ENCODE results near the gene TSACC. TPM values are rescaled to one million over a fixed set of nuclear protein-coding genes. Genes with fewer than 3 reads are reported as not detected.

Gene TSACC
- total and polyA plus RNA-seq, 8 donors: 0.56 TPM; not detected in 7

DNA sequence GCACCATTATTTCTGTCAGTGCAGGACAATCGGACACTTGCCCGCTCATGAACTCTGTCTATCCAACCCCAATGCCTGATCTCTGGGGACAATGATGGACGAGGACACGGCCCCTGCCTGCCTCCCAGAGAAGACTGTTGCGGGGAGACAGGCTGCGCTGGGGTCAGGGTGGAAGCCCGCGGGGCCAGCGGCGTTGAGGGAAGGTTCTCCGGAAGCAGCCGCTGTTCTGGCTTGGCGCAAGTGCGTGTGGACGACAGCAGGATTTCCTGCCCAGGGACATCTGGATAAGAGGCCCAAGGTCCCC lies 49.5 kb downstream of the TSACC start:
- ATAC-seq (no peak), DNase-seq (no peak), FAIRE-seq (no peak)
- Histone ChIP-seq H3K27ac (no peak overlapping the region), H3K4me3 (no peak overlapping the region), H3K27me3 (no peaks in the 10 kb centered on the region), H3K4me1 (no peaks in the 10 kb centered on the region), H3K9me3 (no peaks in the 10 kb centered on the region), H3K36me3 (no peaks in the 10 kb centered on the region)
- TF ChIP-seq, protein P1, sequence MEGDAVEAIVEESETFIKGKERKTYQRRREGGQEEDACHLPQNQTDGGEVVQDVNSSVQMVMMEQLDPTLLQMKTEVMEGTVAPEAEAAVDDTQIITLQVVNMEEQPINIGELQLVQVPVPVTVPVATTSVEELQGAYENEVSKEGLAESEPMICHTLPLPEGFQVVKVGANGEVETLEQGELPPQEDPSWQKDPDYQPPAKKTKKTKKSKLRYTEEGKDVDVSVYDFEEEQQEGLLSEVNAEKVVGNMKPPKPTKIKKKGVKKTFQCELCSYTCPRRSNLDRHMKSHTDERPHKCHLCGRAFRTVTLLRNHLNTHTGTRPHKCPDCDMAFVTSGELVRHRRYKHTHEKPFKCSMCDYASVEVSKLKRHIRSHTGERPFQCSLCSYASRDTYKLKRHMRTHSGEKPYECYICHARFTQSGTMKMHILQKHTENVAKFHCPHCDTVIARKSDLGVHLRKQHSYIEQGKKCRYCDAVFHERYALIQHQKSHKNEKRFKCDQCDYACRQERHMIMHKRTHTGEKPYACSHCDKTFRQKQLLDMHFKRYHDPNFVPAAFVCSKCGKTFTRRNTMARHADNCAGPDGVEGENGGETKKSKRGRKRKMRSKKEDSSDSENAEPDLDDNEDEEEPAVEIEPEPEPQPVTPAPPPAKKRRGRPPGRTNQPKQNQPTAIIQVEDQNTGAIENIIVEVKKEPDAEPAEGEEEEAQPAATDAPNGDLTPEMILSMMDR (IDR thresholded peaks at IDR 0.05): no peak
- intact Hi-C loops (cut with DNase I): loop anchor here (2.0 to 10.0 kb wide), 3 partner anchors 57 to 59 kb away; no protein-coding TSS in a partner anchor
- 29 to 34% methylated on average over 15 of the region's 15 CpGs for WGBS, 2 donors

DNA sequence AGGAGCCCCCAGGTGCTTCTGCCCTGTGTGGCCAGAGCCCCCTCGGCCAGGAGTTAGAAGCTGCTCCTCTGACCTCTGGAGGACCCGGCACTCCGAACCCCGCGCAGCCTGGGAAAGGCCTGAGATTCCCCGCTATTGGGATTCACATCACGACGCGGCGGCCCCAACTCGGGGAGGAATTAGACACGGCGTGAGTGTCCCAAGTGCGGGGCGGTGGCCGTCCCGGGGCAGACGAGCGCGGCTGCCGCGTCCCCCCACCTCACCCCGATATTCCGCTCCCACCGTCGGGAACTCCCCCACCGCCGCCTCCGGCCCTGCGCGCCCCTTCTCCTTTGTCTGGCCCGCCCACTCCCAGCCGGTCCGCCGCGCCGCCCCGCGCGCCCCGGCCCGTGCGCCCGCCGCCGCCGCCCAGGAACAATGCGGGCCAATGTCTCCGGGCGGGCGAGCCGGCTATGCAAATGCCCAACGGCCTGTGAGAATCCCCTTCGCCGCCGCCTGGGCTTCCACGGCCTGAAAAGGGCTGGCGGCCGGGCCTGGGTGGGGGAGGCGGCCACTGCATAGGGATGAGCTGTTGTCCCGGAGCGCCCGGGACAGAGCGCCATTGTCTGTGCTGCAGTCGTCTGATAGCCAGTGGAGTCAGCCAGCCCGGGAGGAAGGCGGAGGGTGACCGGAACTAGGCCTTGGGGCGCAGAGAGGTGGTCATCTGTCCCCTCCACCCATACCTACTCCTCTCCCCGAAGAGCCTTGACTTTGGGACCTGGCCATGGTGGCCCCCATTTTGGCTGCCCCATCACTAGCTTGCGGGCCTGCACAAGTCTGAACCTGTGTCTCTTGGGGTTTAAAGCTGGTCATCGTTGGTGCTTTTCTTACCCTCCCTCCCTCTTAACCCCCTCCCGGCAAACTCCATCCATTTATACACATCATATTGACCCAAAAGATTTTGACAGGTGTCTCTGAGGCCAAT lies 50.1 kb downstream of the TSACC start:
- H3K9me3 ChIP-seq: no peaks in the 10 kb centered on the region
- no peak for FAIRE-seq
- 13 to 16% methylated on average over 53 to 73 of the region's 73 CpGs for WGBS, 2 donors
- no peaks in the 10 kb centered on the region for H3K4me1 ChIP-seq
- no peak overlapping the region for H3K4me3 ChIP-seq
- H3K36me3 ChIP-seq: no peaks in the 10 kb centered on the region
- no peak for DNase-seq
- peak in 1 of 4 donors; percentile 22 for ATAC-seq
- H3K27ac ChIP-seq: no peak overlapping the region
- no peaks in the 10 kb centered on the region for H3K27me3 ChIP-seq
- intact Hi-C loops (cut with DNase I): loop anchor here in 2 of 3 donors (5.0 to 10.0 kb wide), 2 partner anchors 56 to 59 kb away; no protein-coding TSS in a partner anchor
- TF ChIP-seq, protein P1 (IDR thresholded peaks at IDR 0.05): no peak

DNA sequence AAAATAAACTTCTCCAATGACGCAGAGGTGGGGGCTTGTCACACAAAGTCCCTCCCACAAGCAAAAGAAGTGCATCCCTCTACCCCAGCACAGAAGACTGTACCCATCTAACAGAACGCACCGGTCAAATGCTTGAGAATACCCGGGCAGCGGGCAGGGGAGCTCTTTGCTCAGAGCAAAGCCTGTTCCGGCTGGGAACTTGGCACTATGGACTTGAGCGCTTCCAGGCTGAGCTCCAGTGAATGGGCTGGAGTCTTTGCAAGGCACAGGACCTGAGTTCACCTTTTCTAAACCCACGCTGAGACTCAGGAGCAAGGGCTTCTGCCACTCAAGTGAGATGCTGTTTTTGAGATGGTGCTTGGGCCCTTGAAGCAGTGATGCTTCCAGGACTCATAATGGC lies 51.0 kb downstream of the TSACC start:
- TF ChIP-seq, protein P1 (IDR thresholded peaks at IDR 0.05): no peak
- Histone ChIP-seq H3K27ac (no peak overlapping the region), H3K36me3 (no peaks in the 10 kb centered on the region), H3K9me3 (no peaks in the 10 kb centered on the region), H3K4me3 (no peak overlapping the region), H3K4me1 (no peaks in the 10 kb centered on the region), H3K27me3 (no peaks in the 10 kb centered on the region)
- DNase-seq (no peak), FAIRE-seq (no peak), ATAC-seq (no peak)
- 88 to 93% methylated on average over 8 of the region's 8 CpGs for WGBS, 2 donors
- intact Hi-C loops (cut with DNase I): loop anchor here in 2 of 3 donors (5.0 to 10.0 kb wide), 2 partner anchors 55 to 58 kb away; no protein-coding TSS in a partner anchor

DNA sequence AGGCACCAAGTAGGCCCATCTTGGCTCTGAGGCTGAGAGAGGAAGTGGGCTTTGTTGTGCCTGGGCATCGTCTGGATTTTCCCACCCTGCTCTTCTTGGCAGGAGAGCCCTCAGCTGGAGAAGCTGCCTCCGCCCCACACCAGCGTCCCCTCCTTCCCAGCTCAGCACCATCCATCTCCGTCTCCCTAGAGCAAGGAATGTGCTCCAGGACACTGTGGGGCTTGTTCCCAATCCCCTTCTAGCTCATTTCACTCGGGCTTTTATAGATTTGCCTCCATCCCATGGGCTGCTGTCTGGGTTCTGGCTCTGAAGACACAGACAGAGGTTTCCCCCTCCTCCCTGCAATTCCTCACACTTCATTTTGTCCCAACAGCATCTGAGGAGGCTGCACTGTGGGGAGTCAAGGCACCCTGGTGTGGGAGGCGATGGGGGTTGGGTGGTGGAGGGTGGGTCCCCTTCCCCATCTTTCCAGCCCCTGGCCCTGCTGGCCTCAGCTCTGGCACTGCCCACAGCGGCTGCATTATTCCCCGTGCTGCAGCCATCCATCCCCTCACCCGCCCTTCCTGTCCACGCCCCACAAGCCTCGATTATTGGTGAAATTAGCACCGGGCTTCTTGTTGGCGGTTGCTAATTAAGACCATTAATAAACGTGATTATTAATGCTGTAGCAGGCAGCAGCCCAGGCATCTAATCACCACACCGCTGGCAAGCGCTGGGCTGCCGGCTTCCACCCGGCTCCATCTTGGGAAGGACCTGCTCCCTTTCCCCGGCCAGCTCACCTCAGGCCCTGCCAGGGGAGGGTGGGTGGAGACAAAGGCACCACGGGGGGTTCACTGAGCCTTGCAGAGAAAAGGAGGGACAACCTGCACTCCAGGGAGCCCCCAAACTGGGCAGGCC lies 52.4 kb downstream of the TSACC start:
- no peaks in the 10 kb centered on the region for H3K4me1 ChIP-seq
- intact Hi-C loops (cut with DNase I): no loop called here
- TF ChIP-seq, protein P1 (IDR thresholded peaks at IDR 0.05): no peak
- H3K36me3 ChIP-seq: no peaks in the 10 kb centered on the region
- ATAC-seq (no peak), DNase-seq (no peak), FAIRE-seq (no peak)
- H3K4me3 ChIP-seq: no peak overlapping the region
- no peaks in the 10 kb centered on the region for H3K9me3 ChIP-seq
- 57 to 63% methylated on average over 20 of the region's 20 CpGs for WGBS, 2 donors
- H3K27ac ChIP-seq: no peak overlapping the region
- no peaks in the 10 kb centered on the region for H3K27me3 ChIP-seq

Measured in pancreas (tissue), 10 donors.